ENCODE results near the gene HECW1.

The HECW1 gene

DNA sequence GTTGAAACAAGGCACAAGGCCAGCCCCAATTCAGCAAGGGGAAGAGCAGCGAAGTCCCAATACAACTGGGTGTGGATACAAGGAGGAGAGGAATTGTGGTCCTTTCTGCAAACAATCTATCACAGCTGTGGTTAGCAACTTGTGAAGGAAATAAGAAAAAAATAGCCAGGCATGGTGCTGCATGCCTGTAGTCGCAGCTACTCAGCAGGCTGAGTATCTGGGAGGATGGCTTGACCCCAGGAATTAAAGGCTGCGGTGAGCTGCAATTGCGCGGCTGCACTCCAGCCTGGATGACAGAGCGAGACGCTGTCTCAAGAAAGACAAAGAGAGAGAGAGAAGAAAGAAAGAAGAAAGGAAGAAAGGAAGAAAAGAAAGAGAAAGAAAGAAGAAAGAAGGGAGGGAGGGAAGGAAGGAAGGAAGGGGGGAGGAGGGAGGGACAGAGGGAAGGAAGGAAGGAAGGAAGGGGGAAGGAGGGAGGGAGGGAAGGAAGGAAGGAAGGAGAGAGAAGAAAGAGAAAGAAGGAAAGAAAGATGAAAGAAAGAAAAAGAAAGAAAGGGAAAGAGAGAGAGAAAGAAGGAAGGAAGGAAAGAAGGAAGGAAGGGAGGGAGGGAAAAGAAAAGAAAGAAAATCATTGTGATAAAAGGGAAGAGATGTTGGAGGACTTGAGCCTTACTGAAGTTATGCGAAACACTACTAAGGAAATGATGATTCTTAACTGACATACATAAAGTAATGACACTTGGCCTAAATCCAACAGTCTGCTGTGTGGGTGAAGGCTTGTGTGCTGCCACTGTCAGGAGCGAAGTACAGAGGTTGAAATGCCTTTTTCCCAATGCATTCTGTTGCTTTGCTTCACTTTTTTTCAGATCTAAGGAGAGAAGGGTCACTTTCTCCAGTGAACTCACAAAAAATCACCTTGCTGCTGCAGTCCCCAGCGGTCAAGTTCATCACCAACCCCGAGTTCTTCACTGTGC lies 353.4 kb downstream of the HECW1 start:
- Histone ChIP-seq H3K4me1 (ENCODE audit: control insufficient read depth, insufficient read depth, low read length) (0 out of 2 replicates have a peak, but pooled peaks cover 3% of the 10 kb centered on the region), H3K9me3 (ENCODE audit: control insufficient read depth, insufficient read depth, low read depth, low read length) (no peaks in the 10 kb centered on the region), H3K27ac (ENCODE audit: extremely low read depth, low read depth, low read length) (no peak overlapping the region), H3K36me3 (ENCODE audit: control insufficient read depth in 2 of 2, insufficient read depth in 1 of 2, low read length in 2 of 2) (no peaks in the 10 kb centered on the region), H3K4me3 (ENCODE audit: low read depth, low read length) (no peak overlapping the region)
- TF ChIP-seq ZFHX2 (tag by site-specific recombination; conservative IDR thresholded peaks at IDR 0.05) (peak; percentile 34; the same call in 1 of the 2 replicates), ZNF521 (tag by site-specific recombination; IDR thresholded peaks at IDR 0.05) (0 out of 2 replicates have a peak, but pooled peaks have one; percentile 45), ZNF366 (tag by site-specific recombination; conservative IDR thresholded peaks at IDR 0.05) (peak; percentile 96), ZNF211 (tag by site-specific recombination; IDR thresholded peaks at IDR 0.05; ENCODE audit: low read depth) (0 out of 2 replicates have a peak, but pooled peaks have one; percentile 7), PRDM1 (tag by site-specific recombination; IDR thresholded peaks at IDR 0.05) (peak; percentile 62), ZNF544 (tag by site-specific recombination; IDR thresholded peaks at IDR 0.05) (no peak), ZNF629 (tag by site-specific recombination; IDR thresholded peaks at IDR 0.05) (no peak)
- ChIA-PET POLR2A (no interaction called here), CTCF (interaction anchor here (0.7 to 0.9 kb wide), 2 partner anchors 11 to 40 kb away, joined by 3 to 4 read pairs; no protein-coding TSS in a partner anchor)

DNA sequence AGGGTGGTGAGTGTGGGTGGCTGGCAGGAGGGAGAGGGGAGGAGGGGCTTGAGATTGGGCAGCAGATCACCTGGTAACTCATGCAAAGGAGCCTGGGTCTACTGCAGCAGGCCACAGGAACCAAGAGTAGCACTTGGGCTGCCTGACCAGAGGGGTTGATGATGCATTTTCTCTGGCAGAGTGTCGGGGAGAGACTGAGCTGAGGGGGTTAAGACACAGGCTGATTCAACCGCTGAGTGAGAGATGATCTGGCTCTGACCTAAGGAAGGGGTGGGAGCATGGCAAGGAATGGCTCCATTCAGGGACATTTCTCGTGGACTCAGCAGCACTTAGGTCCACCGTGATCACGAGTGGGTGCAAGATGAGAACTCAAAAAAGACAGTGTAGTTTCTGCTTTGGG lies 355.0 kb downstream of the HECW1 start:
- TF ChIP-seq ZNF768 (tag by site-specific recombination; IDR thresholded peaks at IDR 0.05) = no peak
- no peak for TF ChIP-seq OSR2 (tag by site-specific recombination; IDR thresholded peaks at IDR 0.05)
- TF ChIP-seq SETDB1 (IDR thresholded peaks at IDR 0.05; ENCODE audit: insufficient read length, low read length) = no peak
- TF ChIP-seq ZNF830 (tag by site-specific recombination; IDR thresholded peaks at IDR 0.05; ENCODE audit: low read depth) = no peak
- TF ChIP-seq ZNF548 (tag by site-specific recombination; IDR thresholded peaks at IDR 0.05) = no peak
- TF ChIP-seq ZNF114 (tag by site-specific recombination; IDR thresholded peaks at IDR 0.05) = no peak
- TF ChIP-seq ZXDB (tag by site-specific recombination; IDR thresholded peaks at IDR 0.05) = no peak
- TF ChIP-seq, protein P1, sequence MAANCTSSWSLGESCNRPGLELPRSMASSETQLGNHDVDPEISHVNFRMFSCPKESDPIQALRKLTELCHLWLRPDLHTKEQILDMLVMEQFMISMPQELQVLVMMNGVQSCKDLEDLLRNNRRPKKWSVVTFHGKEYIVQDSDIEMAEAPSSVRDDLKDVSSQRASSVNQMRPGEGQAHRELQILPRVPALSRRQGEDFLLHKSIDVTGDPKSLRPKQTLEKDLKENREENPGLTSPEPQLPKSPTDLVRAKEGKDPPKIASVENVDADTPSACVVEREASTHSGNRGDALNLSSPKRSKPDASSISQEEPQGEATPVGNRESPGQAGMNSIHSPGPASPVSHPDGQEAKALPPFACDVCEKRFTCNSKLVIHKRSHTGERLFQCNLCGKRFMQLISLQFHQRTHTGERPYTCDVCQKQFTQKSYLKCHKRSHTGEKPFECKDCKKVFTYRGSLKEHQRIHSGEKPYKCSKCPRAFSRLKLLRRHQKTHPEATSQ (tag by site-specific recombination; IDR thresholded peaks at IDR 0.05) = no peak
- TF ChIP-seq ZNF555 (tag by site-specific recombination; conservative IDR thresholded peaks at IDR 0.05) = no peak
- no peak for TF ChIP-seq PRDM1 (tag by site-specific recombination; IDR thresholded peaks at IDR 0.05)
- TF ChIP-seq ZFHX2 (tag by site-specific recombination; conservative IDR thresholded peaks at IDR 0.05) = no peak
- TF ChIP-seq FEZF1 (tag by site-specific recombination; IDR thresholded peaks at IDR 0.05) = no peak
- TF ChIP-seq ZNF529 (tag by site-specific recombination; IDR thresholded peaks at IDR 0.05; ENCODE audit: insufficient replicate concordance) = no peak
- TF ChIP-seq ZNF132 (tag by site-specific recombination; IDR thresholded peaks at IDR 0.05; ENCODE audit: borderline replicate concordance) = no peak
- no peak for TF ChIP-seq ZSCAN30 (tag by site-specific recombination; IDR thresholded peaks at IDR 0.05)
- no peak for TF ChIP-seq ZNF10 (tag by site-specific recombination; IDR thresholded peaks at IDR 0.05)
- TF ChIP-seq, protein P2, sequence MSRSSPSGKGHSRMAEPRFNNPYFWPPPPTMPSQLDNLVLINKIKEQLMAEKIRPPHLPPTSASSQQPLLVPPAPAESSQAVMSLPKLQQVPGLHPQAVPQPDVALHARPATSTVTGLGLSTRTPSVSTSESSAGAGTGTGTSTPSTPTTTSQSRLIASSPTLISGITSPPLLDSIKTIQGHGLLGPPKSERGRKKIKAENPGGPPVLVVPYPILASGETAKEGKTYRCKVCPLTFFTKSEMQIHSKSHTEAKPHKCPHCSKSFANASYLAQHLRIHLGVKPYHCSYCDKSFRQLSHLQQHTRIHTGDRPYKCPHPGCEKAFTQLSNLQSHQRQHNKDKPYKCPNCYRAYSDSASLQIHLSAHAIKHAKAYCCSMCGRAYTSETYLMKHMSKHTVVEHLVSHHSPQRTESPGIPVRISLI (tag by site-specific recombination; IDR thresholded peaks at IDR 0.05) = no peak
- H3K9me3 ChIP-seq (ENCODE audit: control insufficient read depth, insufficient read depth, low read depth, low read length) = no peaks in the 10 kb centered on the region
- 0 out of 2 replicates have a peak, but pooled peaks cover 3% of the 10 kb centered on the region for H3K4me1 ChIP-seq (ENCODE audit: control insufficient read depth, insufficient read depth, low read length)
- ChIA-PET CTCF (interaction anchor here (0.7 kb wide), 1 partner anchor 232 kb away, joined by 4 read pairs; no protein-coding TSS in a partner anchor), POLR2A (no interaction called here)
- H3K36me3 ChIP-seq (ENCODE audit: control insufficient read depth in 2 of 2, insufficient read depth in 1 of 2, low read length in 2 of 2) = no peaks in the 10 kb centered on the region
- no peak overlapping the region for H3K27ac ChIP-seq (ENCODE audit: extremely low read depth, low read depth, low read length)
- no peak overlapping the region for H3K4me3 ChIP-seq (ENCODE audit: low read depth, low read length)
